Spleen (tissue), 11 donors: ENCODE data around the gene SLC35C1. TPM values are rescaled to one million over a fixed set of nuclear protein-coding genes. Genes with fewer than 3 reads are reported as not detected.
A peak's percentile ranks its signal among the peaks of the same experiment; 100 is the strongest.

Experiments
- DNase-seq: peaks from one replicate; pipeline ENCODE4 v3.0.0-alpha.2; 2020
- H3K27ac ChIP-seq, 8 donors: fragments of 200-600 bp; sonication (generic) in 7 of 8; 1 replicate in 4 of 8; 2 replicates in 4 of 8; pipeline versions ENCODE4 v1.5.0 to v1.8.0; 2016 to 2021; ENCODE audit warnings: inconsistent platforms in 4 of 8, mild to moderate bottlenecking in 4 of 8, moderate library complexity in 1 of 8
- H3K27me3 ChIP-seq, 7 donors: fragments of 200-600 bp; sonication (generic) in 6 of 7; replicated peaks in 1 of 7; 1 replicate in 4 of 7; 2 replicates in 3 of 7; pipeline versions ENCODE4 v1.5.0 to v1.8.0; 2016 to 2021; ENCODE audit warnings: inconsistent platforms in 3 of 7, mild to moderate bottlenecking in 1 of 7
- H3K36me3 ChIP-seq, 6 donors: fragments of 200-600 bp; sonication (generic) in 5 of 6; 1 replicate in 4 of 6; 2 replicates in 2 of 6; pipeline versions ENCODE4 v1.5.0 to v1.8.0; 2016 to 2021; ENCODE audit warnings: inconsistent platforms in 2 of 6
- H3K4me1 ChIP-seq, 6 donors: fragments of 200-600 bp; sonication (generic) in 5 of 6; 1 replicate in 3 of 6; 2 replicates in 3 of 6; pipeline versions ENCODE4 v1.5.0 to v1.8.0; 2016 to 2021; ENCODE audit warnings: inconsistent platforms in 3 of 6
- H3K4me3 ChIP-seq, 8 donors: fragments of 200-600 bp; sonication (generic) in 7 of 8; 1 replicate in 4 of 8; 2 replicates in 4 of 8; pipeline versions ENCODE4 v1.5.0 to v1.8.0; 2016 to 2021; ENCODE audit warnings: inconsistent platforms in 4 of 8, mild to moderate bottlenecking in 4 of 8, moderate library complexity in 2 of 8
- H3K9me3 ChIP-seq, 8 donors: fragments of 200-600 bp; sonication (generic) in 7 of 8; 1 replicate in 4 of 8; 2 replicates in 4 of 8; pipeline versions ENCODE4 v1.5.0 to v1.8.0; 2016 to 2021; ENCODE audit warnings: inconsistent platforms in 4 of 8
- POLR2A ChIP-seq, 3 donors: fragments of 450-650 bp; IDR thresholded peaks; one replicate each; pipeline ENCODE4 v1.5.1; 2017; ENCODE audit warnings: antibody characterized with exemption in 3 of 3, mild to moderate bottlenecking in 1 of 3
- POLR2AphosphoS5 ChIP-seq, 3 donors: sonication (generic); formaldehyde crosslinking; IDR thresholded peaks; one replicate each; pipeline ENCODE4 v1.5.1; 2017; ENCODE audit warnings: antibody characterized with exemption in 3 of 3
- WGBS, 5 donors: extraction: QIAGEN DNeasy Blood & Tissue Kit in 3 of 5; methylation state at CpG; one replicate each; pipeline versions ENCODE4 v1.1.5 to v1.1.7; 2013 to 2018; 5-methylcytosine and 5-hydroxymethylcytosine counted together
- intact Hi-C: fragments of 100-400 bp; cut with DNase I; formaldehyde crosslinking; loops from one replicate; pipeline ENCODE4 v1.15.0; 2023; ENCODE audit warnings: low total_unique reads
- polyA plus RNA-seq, 3 donors: library from polyadenylated mRNA; stranded (reverse); fragments of 200-250 nt; gene quantifications; one replicate each; pipeline ENCODE4 v1.2.1, GENCODE V29; 2013
- total RNA-seq, 7 donors: library from RNA; depleted of rRNA in 3 of 7; stranded (reverse); fragments of >200 nt in 3 of 7; fragmentation: NEBNext Ultra II Directional in 4 of 7; extraction: Animal tissue kit (Norgen Biotek cat#: 25700) in 4 of 7; gene quantifications; one replicate each; pipeline versions ENCODE4 v1.1.0 to v1.2.1, GENCODE V29; 2016 to 2021
- TF ChIP-seq, protein P1 (sequence below), 11 experiments: fragments of 200-600 bp in 7 of 11; fragments of 450-650 bp in 4 of 11; sonication (generic) in 4 of 11; IDR thresholded peaks in 8 of 11; conservative IDR thresholded peaks in 3 of 11; 1 replicate in 7 of 11; 2 replicates in 4 of 11; pipeline versions ENCODE4 v1.4.0 to v1.8.0; 2016 to 2021; ENCODE audit warnings: antibody characterized with exemption in 11 of 11, inconsistent platforms in 4 of 11, mild to moderate bottlenecking in 1 of 11
- donor health status: healthy with polysubstance abuse.
- donor health status: DM: no; HTN: no; CAD: no; lungs with moderate emphysema.
- donor health status: DM: no; HTN: no; CAD: no.
- donor health status: Bipolar disorder and iron deficiency.
- donor health status: healthy.
- donor health status: DM: no; HTN: no; CAD: no.
- donor health status: DM: yes; HTN: yes; CAD: no.

The SLC35C1 gene
- total and polyA plus RNA-seq, 10 donors, result 2.8 to 14.2 (median 10.4) TPM

GRCh38 chr11:45846974-45847910, 42.3 kb downstream of the SLC35C1 start, which contains the start of gene CRY2:
Gene CRY2, plus strand, starts transcription at chr11:45847475. Its CDS starts 16 bp downstream, at chr11:45847491.
- intact Hi-C loops, result no loop called here
- H3K4me3 ChIP-seq, result peak within 1 kb of the TSS; percentile 67 to 96 (median 80)
- peak; percentile 93 to 98 (median 98) for TF ChIP-seq POLR2AphosphoS5 (IDR thresholded peaks at IDR 0.05)
- TF ChIP-seq, protein P1, sequence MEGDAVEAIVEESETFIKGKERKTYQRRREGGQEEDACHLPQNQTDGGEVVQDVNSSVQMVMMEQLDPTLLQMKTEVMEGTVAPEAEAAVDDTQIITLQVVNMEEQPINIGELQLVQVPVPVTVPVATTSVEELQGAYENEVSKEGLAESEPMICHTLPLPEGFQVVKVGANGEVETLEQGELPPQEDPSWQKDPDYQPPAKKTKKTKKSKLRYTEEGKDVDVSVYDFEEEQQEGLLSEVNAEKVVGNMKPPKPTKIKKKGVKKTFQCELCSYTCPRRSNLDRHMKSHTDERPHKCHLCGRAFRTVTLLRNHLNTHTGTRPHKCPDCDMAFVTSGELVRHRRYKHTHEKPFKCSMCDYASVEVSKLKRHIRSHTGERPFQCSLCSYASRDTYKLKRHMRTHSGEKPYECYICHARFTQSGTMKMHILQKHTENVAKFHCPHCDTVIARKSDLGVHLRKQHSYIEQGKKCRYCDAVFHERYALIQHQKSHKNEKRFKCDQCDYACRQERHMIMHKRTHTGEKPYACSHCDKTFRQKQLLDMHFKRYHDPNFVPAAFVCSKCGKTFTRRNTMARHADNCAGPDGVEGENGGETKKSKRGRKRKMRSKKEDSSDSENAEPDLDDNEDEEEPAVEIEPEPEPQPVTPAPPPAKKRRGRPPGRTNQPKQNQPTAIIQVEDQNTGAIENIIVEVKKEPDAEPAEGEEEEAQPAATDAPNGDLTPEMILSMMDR (IDR thresholded peaks at IDR 0.05 in 8 of 11, conservative IDR thresholded peaks at IDR 0.05 in 3 of 11), result peak in 3 of 11 experiments; percentile 32 to 45 (median 35)
- TF ChIP-seq POLR2A (IDR thresholded peaks at IDR 0.05), result peak; percentile 45 to 95 (median 76)
- H3K27me3 ChIP-seq, result no peaks in the 10 kb centered on the region
- peaks cover 39 to 68% (median 63%) of the 10 kb centered on the region in 6 donors for H3K4me1 ChIP-seq
- no peaks in the 10 kb centered on the region for H3K9me3 ChIP-seq
- H3K36me3 ChIP-seq, result peaks cover 0 to 7% (median 0%) of the 10 kb centered on the region in 6 donors
- peak within 1 kb of the TSS; percentile 85 to 96 (median 92) for H3K27ac ChIP-seq
- 0 to 1% (median 0%) methylated on average over 17 to 75 of the region's 75 CpGs for WGBS, 5 donors
- peak; percentile 99 for DNase-seq

GRCh38 chr11:45847911-45848316, 43.0 kb downstream of the SLC35C1 start:
- Histone ChIP-seq H3K9me3 (no peaks in the 10 kb centered on the region), H3K36me3 (peaks cover 0 to 7% (median 0%) of the 10 kb centered on the region in 6 donors), H3K27me3 (no peaks in the 10 kb centered on the region), H3K4me1 (peaks cover 45 to 74% (median 69%) of the 10 kb centered on the region in 6 donors), H3K4me3 (peak overlapping the region; percentile 67 to 96 (median 80)), H3K27ac (peak overlapping the region; percentile 85 to 96 (median 92))
- intact Hi-C loops, result no loop called here
- 0 to 3% (median 1%) methylated on average over 16 of the region's 16 CpGs for WGBS, 5 donors
- TF ChIP-seq POLR2AphosphoS5 (IDR thresholded peaks at IDR 0.05), result no peak
- TF ChIP-seq POLR2A (IDR thresholded peaks at IDR 0.05), result no peak
- TF ChIP-seq, protein P1 (IDR thresholded peaks at IDR 0.05 in 8 of 11, conservative IDR thresholded peaks at IDR 0.05 in 3 of 11), result peak in 2 of 11 experiments; percentile 7 to 12
- DNase-seq, result peak; percentile 84

DNA sequence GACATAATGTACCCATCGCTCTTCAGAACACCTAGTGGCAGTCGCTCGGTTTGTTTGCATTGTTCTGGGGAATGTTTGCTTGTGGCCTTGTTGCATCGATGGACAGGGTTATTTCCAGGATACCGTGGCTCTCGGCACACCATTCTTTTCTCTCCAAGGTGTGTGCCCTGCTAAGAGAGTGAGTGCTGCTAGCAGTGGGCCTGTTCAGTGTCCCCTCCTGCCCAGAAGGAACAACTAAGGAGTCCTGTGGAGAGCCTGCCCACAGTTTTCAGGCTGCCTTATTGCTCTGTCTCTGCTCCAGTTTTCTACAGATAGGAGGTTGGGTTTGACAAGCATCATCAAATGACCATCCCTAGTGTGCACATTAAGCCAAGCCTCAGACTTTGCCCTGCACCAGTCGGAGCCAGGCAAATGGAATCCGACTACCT, 43.7 kb downstream of the SLC35C1 start:
- H3K27me3 ChIP-seq, result no peaks in the 10 kb centered on the region
- peaks cover 0 to 11% (median 0%) of the 10 kb centered on the region in 6 donors for H3K36me3 ChIP-seq
- H3K9me3 ChIP-seq, result no peaks in the 10 kb centered on the region
- H3K4me3 ChIP-seq, result peak overlapping the region in 6 of 8 donors; percentile 5 to 96 (median 78)
- peak overlapping the region in 3 of 8 donors; percentile 94 to 96 (median 94) for H3K27ac ChIP-seq
- WGBS, 5 donors, result 65 to 87% (median 81%) methylated on average over 8 of the region's 8 CpGs
- peaks cover 42 to 74% (median 68%) of the 10 kb centered on the region in 6 donors for H3K4me1 ChIP-seq
- TF ChIP-seq POLR2AphosphoS5 (IDR thresholded peaks at IDR 0.05) (no peak), POLR2A (IDR thresholded peaks at IDR 0.05) (no peak)
- TF ChIP-seq, protein P1 (IDR thresholded peaks at IDR 0.05 in 8 of 11, conservative IDR thresholded peaks at IDR 0.05 in 3 of 11), result no peak
- no peak for DNase-seq
- intact Hi-C loops, result no loop called here

DNA sequence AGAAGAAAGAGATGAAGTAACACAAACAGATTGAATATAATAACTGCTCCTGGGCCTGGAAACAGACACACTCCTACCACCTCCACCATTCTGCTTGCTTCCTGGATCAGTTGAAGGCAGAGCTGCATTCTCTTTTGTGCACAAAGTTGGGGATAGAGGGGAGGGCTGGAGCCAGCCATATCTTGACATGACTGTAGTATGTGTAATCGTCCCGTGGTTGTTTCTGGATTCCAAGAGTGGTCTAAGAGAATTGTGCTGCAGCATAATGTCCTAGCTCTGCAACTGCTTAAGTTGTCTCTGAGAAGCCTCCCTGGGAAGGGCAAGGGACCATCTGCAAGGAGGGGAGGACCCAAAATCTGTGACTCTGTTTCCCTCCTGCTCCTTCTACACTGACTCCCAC, 45.5 kb downstream of the SLC35C1 start:
- intact Hi-C loops, result no loop called here
- Histone ChIP-seq H3K4me1 (peaks cover 42 to 88% (median 74%) of the 10 kb centered on the region in 6 donors), H3K27me3 (no peaks in the 10 kb centered on the region), H3K9me3 (no peaks in the 10 kb centered on the region), H3K27ac (no peak overlapping the region), H3K36me3 (peaks cover 0 to 21% (median 0%) of the 10 kb centered on the region in 6 donors), H3K4me3 (no peak overlapping the region)
- DNase-seq, result no peak
- WGBS, 5 donors, result 81 to 90% (median 86%) methylated on average over 2 of the region's 2 CpGs
- no peak for TF ChIP-seq POLR2A (IDR thresholded peaks at IDR 0.05)
- no peak for TF ChIP-seq POLR2AphosphoS5 (IDR thresholded peaks at IDR 0.05)
- TF ChIP-seq, protein P1 (IDR thresholded peaks at IDR 0.05 in 8 of 11, conservative IDR thresholded peaks at IDR 0.05 in 3 of 11), result no peak
